ENCODE measurements around the gene PRKAR2B.
"Not testable (repeated sequence)": the region's sequence is repeated elsewhere in the genome, so short reads cannot be mapped to it uniquely, and the experiment has no call there.

The PRKAR2B gene

GRCh38 chr7:107051376-107051775 lies 6.9 kb downstream of the PRKAR2B start:
- ATAC-seq: peak; percentile 29
- TF ChIP-seq ZNF565 (CRISPR knock-in tag; conservative IDR thresholded peaks at IDR 0.05; ENCODE audit: low read depth) (no peak), ISL1 (CRISPR knock-in tag; IDR thresholded peaks at IDR 0.05) (peak; percentile 66), GLIS3 (CRISPR knock-in tag; IDR thresholded peaks at IDR 0.05) (no peak), ZNF70 (CRISPR knock-in tag; IDR thresholded peaks at IDR 0.05) (no peak), ZFP30 (CRISPR knock-in tag; IDR thresholded peaks at IDR 0.05) (no peak), SNAI2 (CRISPR knock-in tag; IDR thresholded peaks at IDR 0.05) (no peak)

- not testable (repeated sequence) for ATAC-seq
- TF ChIP-seq ZNF8 (CRISPR knock-in tag; IDR thresholded peaks at IDR 0.05): 0 out of 2 replicates have a peak, but pooled peaks have one; percentile 39
Measured at GRCh38 chr7:107054965-107055364, 10.5 kb downstream of the PRKAR2B start.

- ATAC-seq: not testable (repeated sequence)
Measured at GRCh38 chr7:107056058-107056457, 11.6 kb downstream of the PRKAR2B start.

GRCh38 chr7:107056728-107057473 lies 12.4 kb downstream of the PRKAR2B start:
- no peak for ATAC-seq
- no peak for TF ChIP-seq BACH2 (CRISPR knock-in tag; IDR thresholded peaks at IDR 0.05; ENCODE audit: borderline replicate concordance)
- TF ChIP-seq CSDC2 (CRISPR knock-in tag; IDR thresholded peaks at IDR 0.05): no peak
- TF ChIP-seq PPARA (CRISPR knock-in tag; IDR thresholded peaks at IDR 0.05; ENCODE audit: borderline replicate concordance): no peak
- TF ChIP-seq ZNF70 (CRISPR knock-in tag; IDR thresholded peaks at IDR 0.05): no peak
- TF ChIP-seq ZFP30 (CRISPR knock-in tag; IDR thresholded peaks at IDR 0.05): no peak
- no peak for TF ChIP-seq TSHZ2 (CRISPR knock-in tag; IDR thresholded peaks at IDR 0.05)
- TF ChIP-seq ZNF8 (CRISPR knock-in tag; IDR thresholded peaks at IDR 0.05): no peak
- TF ChIP-seq TCF4 (CRISPR knock-in tag; IDR thresholded peaks at IDR 0.05; ENCODE audit: borderline replicate concordance): no peak
- no peak for TF ChIP-seq CREB5 (CRISPR knock-in tag; IDR thresholded peaks at IDR 0.05; ENCODE audit: low read depth)
- no peak for TF ChIP-seq ISL1 (CRISPR knock-in tag; IDR thresholded peaks at IDR 0.05)

- TF ChIP-seq RARB (CRISPR knock-in tag; IDR thresholded peaks at IDR 0.05): no peak
- TF ChIP-seq BACH2 (CRISPR knock-in tag; IDR thresholded peaks at IDR 0.05; ENCODE audit: borderline replicate concordance): no peak
- TF ChIP-seq POU6F1 (CRISPR knock-in tag; IDR thresholded peaks at IDR 0.05; ENCODE audit: borderline replicate concordance, low read depth): no peak
- TF ChIP-seq ESRRG (CRISPR knock-in tag; IDR thresholded peaks at IDR 0.05): no peak
- TF ChIP-seq ZFP30 (CRISPR knock-in tag; IDR thresholded peaks at IDR 0.05): no peak
- no peak for TF ChIP-seq ZNF565 (CRISPR knock-in tag; conservative IDR thresholded peaks at IDR 0.05; ENCODE audit: low read depth)
- no peak for TF ChIP-seq PATZ1 (CRISPR knock-in tag; IDR thresholded peaks at IDR 0.05; ENCODE audit: borderline replicate concordance)
- no peak for TF ChIP-seq PPARA (CRISPR knock-in tag; IDR thresholded peaks at IDR 0.05; ENCODE audit: borderline replicate concordance)
- TF ChIP-seq CSRNP3 (CRISPR knock-in tag; IDR thresholded peaks at IDR 0.05): no peak
- no peak for TF ChIP-seq ZC3H10 (CRISPR knock-in tag; IDR thresholded peaks at IDR 0.05)
- TF ChIP-seq GLIS3 (CRISPR knock-in tag; IDR thresholded peaks at IDR 0.05): no peak
- TF ChIP-seq ZNF70 (CRISPR knock-in tag; IDR thresholded peaks at IDR 0.05): no peak
- TF ChIP-seq SNAI2 (CRISPR knock-in tag; IDR thresholded peaks at IDR 0.05): no peak
- no peak for TF ChIP-seq ZNF8 (CRISPR knock-in tag; IDR thresholded peaks at IDR 0.05)
- TF ChIP-seq TSHZ2 (CRISPR knock-in tag; IDR thresholded peaks at IDR 0.05): no peak
- no peak for TF ChIP-seq CSDC2 (CRISPR knock-in tag; IDR thresholded peaks at IDR 0.05)
- no peak for TF ChIP-seq TCF4 (CRISPR knock-in tag; IDR thresholded peaks at IDR 0.05; ENCODE audit: borderline replicate concordance)
- no peak for TF ChIP-seq ARNTL (CRISPR knock-in tag; IDR thresholded peaks at IDR 0.05; ENCODE audit: borderline replicate concordance, low read depth)
- no peak for ATAC-seq
Measured at GRCh38 chr7:107057474-107057833, 12.9 kb downstream of the PRKAR2B start.
